ENCODE data around the gene ZNF615. TPM values are rescaled to one million over a fixed set of nuclear protein-coding genes. Genes with fewer than 3 reads are reported as not detected.
A peak's percentile ranks its signal among the peaks of the same experiment; 100 is the strongest.
"Not testable (repeated sequence)": the region's sequence is repeated elsewhere in the genome, so short reads cannot be mapped to it uniquely, and the experiment has no call there.

ZNF615 gene
- total RNA-seq, 1 experiment from 2014 or later: 5.3 TPM

DNA sequence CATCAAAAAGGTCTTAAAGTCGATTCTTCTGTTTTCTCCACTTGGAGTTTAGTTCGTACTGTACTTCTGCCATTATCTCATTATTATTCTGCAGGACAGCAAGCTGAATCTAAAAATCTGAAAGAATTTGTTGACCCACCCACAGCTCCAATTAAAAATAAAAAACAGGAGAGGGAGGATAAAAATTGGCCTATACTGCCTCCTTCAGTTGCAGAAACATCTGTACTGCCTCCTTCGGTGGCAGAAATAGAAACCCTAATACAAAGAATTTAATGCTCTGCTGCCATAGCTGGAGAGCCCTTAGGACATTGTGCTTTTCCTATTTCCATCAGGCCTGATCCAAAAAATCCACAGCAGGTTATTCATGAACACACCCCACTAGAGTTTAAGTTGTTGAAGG, 31.2 kb downstream of the ZNF615 start:
- intact Hi-C loops (cut with micrococcal nuclease; ENCODE audit: unreplicated experiment): no loop called here
- no peaks in the 10 kb centered on the region; the same call in 1 of the 2 replicates for H3F3A ChIP-seq (ENCODE audit: insufficient read depth, low read depth)
- TF ChIP-seq EZH2 (IDR thresholded peaks at IDR 0.05; ENCODE audit: low read depth): no peak
- TF ChIP-seq, protein P1, sequence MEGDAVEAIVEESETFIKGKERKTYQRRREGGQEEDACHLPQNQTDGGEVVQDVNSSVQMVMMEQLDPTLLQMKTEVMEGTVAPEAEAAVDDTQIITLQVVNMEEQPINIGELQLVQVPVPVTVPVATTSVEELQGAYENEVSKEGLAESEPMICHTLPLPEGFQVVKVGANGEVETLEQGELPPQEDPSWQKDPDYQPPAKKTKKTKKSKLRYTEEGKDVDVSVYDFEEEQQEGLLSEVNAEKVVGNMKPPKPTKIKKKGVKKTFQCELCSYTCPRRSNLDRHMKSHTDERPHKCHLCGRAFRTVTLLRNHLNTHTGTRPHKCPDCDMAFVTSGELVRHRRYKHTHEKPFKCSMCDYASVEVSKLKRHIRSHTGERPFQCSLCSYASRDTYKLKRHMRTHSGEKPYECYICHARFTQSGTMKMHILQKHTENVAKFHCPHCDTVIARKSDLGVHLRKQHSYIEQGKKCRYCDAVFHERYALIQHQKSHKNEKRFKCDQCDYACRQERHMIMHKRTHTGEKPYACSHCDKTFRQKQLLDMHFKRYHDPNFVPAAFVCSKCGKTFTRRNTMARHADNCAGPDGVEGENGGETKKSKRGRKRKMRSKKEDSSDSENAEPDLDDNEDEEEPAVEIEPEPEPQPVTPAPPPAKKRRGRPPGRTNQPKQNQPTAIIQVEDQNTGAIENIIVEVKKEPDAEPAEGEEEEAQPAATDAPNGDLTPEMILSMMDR (conservative IDR thresholded peaks at IDR 0.05): no peak
- no TSS peak for BruUV-seq (replicated peaks)
- CTCF ChIA-PET: no interaction called here
- H3K9me3 ChIP-seq (ENCODE audit: insufficient read depth, low read depth): peaks cover 66% of the 10 kb centered on the region
- H3K36me3 ChIP-seq (ENCODE audit: low read depth): peaks cover 59% of the 10 kb centered on the region
- no peaks in the 10 kb centered on the region for H3K4me1 ChIP-seq (replicated peaks; ENCODE audit: insufficient read depth)
- DNase-seq: no peak
- no peak overlapping the region for H3K4me3 ChIP-seq
- H3K4me2 ChIP-seq: no peak overlapping the region
- no peak overlapping the region for H3K27ac ChIP-seq
- H2AFZ ChIP-seq: no peak overlapping the region
- H4K20me1 ChIP-seq (ENCODE audit: insufficient read depth): no peaks in the 10 kb centered on the region
- H3K79me2 ChIP-seq (ENCODE audit: low read depth): peaks cover 24% of the 10 kb centered on the region
- H3K9me2 ChIP-seq (ENCODE audit: insufficient read depth): no peaks in the 10 kb centered on the region
- H3K27me3 ChIP-seq (ENCODE audit: insufficient read depth, low read depth): no peaks in the 10 kb centered on the region
- POLR2A ChIA-PET (ENCODE audit: unreplicated experiment): no interaction called here

DNA sequence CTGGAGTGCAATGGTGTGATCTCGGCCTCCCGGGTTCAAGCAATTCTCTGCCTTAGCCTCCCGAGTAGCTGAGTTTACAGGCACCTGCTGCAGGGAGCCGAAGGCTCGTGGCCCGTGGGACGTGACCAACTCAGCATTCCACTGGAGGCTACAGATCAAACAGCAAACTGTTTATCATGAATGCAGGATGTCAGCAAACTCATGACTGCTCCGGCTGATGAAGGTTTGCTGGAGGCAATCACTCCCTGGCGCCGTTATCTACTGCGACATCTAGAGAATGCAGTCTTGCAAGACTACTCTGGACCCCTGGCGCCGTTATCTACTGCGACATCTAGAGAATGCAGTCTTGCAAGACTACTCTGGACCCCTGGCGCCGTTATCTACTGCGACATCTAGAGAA, 32.2 kb downstream of the ZNF615 start:
- H3F3A ChIP-seq (ENCODE audit: insufficient read depth, low read depth); H4K20me1 ChIP-seq (ENCODE audit: insufficient read depth); CTCF ChIA-PET; BruUV-seq (replicated peaks); H2AFZ ChIP-seq; H3K4me3 ChIP-seq; POLR2A ChIA-PET (ENCODE audit: unreplicated experiment); intact Hi-C loops (cut with micrococcal nuclease; ENCODE audit: unreplicated experiment); H3K27ac ChIP-seq; H3K4me1 ChIP-seq (replicated peaks; ENCODE audit: insufficient read depth); DNase-seq; H3K27me3 ChIP-seq (ENCODE audit: insufficient read depth, low read depth); H3K9me2 ChIP-seq (ENCODE audit: insufficient read depth); H3K4me2 ChIP-seq: not testable (repeated sequence)
- H3K79me2 ChIP-seq (ENCODE audit: low read depth): peaks cover 14% of the 10 kb centered on the region
- H3K9me3 ChIP-seq (ENCODE audit: insufficient read depth, low read depth): peaks cover 66% of the 10 kb centered on the region
- H3K36me3 ChIP-seq (ENCODE audit: low read depth): peaks cover 59% of the 10 kb centered on the region

DNA sequence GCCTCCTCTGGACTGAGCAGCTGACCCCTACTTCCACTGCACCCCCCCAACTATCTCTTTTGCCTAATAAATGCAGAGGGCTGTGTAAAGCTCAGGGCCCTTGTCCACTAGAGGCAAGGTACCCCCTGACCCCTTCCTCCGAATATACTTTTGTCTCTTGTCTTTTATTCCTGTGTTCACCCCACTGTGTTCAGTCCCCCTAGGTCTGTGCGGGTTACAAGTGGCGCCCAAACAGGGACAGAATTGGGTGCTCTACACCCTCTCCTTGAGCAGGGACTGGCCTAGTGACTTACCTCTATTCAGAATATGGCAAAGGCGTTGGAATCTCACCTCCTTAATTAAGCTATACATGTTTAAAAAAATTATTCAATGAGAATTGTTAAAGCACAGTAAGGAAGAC, 36.4 kb downstream of the ZNF615 start:
- TF ChIP-seq EZH2 (IDR thresholded peaks at IDR 0.05; ENCODE audit: low read depth): no peak
- TF ChIP-seq, protein P1 (conservative IDR thresholded peaks at IDR 0.05): no peak
- Histone ChIP-seq H4K20me1 (ENCODE audit: insufficient read depth) (no peaks in the 10 kb centered on the region), H3K36me3 (ENCODE audit: low read depth) (peaks cover 72% of the 10 kb centered on the region), H3K79me2 (ENCODE audit: low read depth) (no peaks in the 10 kb centered on the region), H3F3A (ENCODE audit: insufficient read depth, low read depth) (no peaks in the 10 kb centered on the region; the same call in 1 of the 2 replicates), H3K27me3 (ENCODE audit: insufficient read depth, low read depth) (no peaks in the 10 kb centered on the region), H3K4me1 (replicated peaks; ENCODE audit: insufficient read depth) (no peaks in the 10 kb centered on the region), H3K9me2 (ENCODE audit: insufficient read depth) (no peaks in the 10 kb centered on the region), H3K27ac (no peak overlapping the region), H3K4me2 (no peak overlapping the region), H3K4me3 (no peak overlapping the region), H3K9me3 (ENCODE audit: insufficient read depth, low read depth) (peaks cover 61% of the 10 kb centered on the region), H2AFZ (no peak overlapping the region)
- ChIA-PET CTCF (no interaction called here), POLR2A (ENCODE audit: unreplicated experiment) (no interaction called here)
- intact Hi-C loops (cut with micrococcal nuclease; ENCODE audit: unreplicated experiment): no loop called here
- BruUV-seq (replicated peaks): no TSS peak
- peak in 1 of 2 experiments; percentile 7 for DNase-seq

DNA sequence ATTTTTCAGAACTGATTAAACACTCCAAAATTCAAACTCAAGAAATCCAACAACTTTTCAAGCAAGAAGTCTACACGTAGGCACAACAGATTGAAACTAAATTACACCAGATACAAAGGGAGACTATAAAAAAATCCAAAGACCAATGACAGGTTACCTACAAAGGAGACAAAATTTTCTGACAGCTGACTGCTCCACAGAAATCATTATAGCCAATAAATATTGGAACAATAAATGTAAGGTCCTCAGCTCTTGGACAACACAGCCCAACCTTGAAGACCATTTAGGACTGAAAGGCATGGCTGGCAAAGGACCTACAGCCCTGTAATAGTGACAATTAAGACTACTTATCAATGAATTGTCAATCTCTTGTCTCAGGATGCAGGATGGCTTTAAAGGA, 37.3 kb downstream of the ZNF615 start:
- TF ChIP-seq EZH2 (IDR thresholded peaks at IDR 0.05; ENCODE audit: low read depth): no peak
- TF ChIP-seq, protein P1 (conservative IDR thresholded peaks at IDR 0.05): no peak
- Histone ChIP-seq H4K20me1 (ENCODE audit: insufficient read depth) (no peaks in the 10 kb centered on the region), H3K4me2 (no peak overlapping the region), H3K9me3 (ENCODE audit: insufficient read depth, low read depth) (peaks cover 65% of the 10 kb centered on the region), H3K36me3 (ENCODE audit: low read depth) (peaks cover 81% of the 10 kb centered on the region), H3K4me3 (no peak overlapping the region; the same call in 1 of the 2 replicates), H3K9me2 (ENCODE audit: insufficient read depth) (no peaks in the 10 kb centered on the region), H3K27me3 (ENCODE audit: insufficient read depth, low read depth) (no peaks in the 10 kb centered on the region), H3F3A (ENCODE audit: insufficient read depth, low read depth) (no peaks in the 10 kb centered on the region; the same call in 1 of the 2 replicates), H3K4me1 (replicated peaks; ENCODE audit: insufficient read depth) (no peaks in the 10 kb centered on the region), H3K27ac (no peak overlapping the region), H2AFZ (no peak overlapping the region), H3K79me2 (ENCODE audit: low read depth) (no peaks in the 10 kb centered on the region)
- no peak for DNase-seq
- BruUV-seq (replicated peaks): no TSS peak
- intact Hi-C loops (cut with micrococcal nuclease; ENCODE audit: unreplicated experiment): no loop called here
- POLR2A ChIA-PET (ENCODE audit: unreplicated experiment): no interaction called here
- CTCF ChIA-PET: no interaction called here

All from PC-9 (cell line).